ENCODE data around the gene SNRNP200.
A peak's percentile ranks its signal among the peaks of the same experiment; 100 is the strongest.
"Not testable (repeated sequence)": the region's sequence is repeated elsewhere in the genome, so short reads cannot be mapped to it uniquely, and the experiment has no call there.

SNRNP200 gene

GRCh38 chr2:96273763-96274162, 31.6 kb downstream of the SNRNP200 start:
- DNase-seq = no peak

GRCh38 chr2:96271995-96272394, 33.4 kb downstream of the SNRNP200 start:
- DNase-seq = no peak

DNA sequence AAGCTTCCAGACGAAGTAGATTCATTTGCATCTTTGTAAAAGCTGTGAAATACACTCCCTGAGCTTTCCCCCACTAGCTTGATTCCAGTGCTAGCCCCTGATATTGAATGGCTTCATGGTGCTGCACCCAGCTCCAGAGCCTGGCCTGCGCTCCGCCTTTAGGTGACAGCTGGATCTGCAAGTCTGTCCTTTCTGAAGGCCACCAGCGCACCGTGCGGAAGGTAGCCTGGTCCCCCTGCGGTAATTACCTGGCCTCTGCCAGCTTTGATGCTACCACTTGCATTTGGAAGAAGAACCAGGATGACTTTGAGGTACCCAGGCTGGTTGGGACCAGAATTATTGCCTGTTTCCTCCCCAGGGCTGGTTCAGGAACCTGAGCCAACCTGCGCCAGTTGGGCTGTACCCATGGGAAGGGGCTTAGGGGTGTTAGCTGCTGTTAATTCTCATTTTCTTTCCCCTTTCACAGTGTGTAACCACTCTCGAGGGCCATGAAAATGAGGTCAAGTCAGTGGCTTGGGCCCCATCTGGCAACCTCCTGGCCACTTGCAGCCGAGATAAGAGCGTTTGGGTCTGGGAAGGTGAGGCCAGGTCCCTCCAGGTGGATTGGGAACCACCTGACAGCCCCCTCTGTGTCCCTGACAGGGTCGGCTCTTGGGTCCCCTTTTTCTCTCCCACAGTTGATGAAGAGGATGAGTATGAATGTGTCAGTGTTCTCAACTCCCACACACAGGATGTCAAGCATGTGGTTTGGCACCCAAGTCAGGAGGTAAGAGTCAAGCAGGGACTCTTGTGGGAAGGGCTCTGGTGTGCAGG, 38.0 kb downstream of the SNRNP200 start:
- peak; percentile 72 for DNase-seq

DNA sequence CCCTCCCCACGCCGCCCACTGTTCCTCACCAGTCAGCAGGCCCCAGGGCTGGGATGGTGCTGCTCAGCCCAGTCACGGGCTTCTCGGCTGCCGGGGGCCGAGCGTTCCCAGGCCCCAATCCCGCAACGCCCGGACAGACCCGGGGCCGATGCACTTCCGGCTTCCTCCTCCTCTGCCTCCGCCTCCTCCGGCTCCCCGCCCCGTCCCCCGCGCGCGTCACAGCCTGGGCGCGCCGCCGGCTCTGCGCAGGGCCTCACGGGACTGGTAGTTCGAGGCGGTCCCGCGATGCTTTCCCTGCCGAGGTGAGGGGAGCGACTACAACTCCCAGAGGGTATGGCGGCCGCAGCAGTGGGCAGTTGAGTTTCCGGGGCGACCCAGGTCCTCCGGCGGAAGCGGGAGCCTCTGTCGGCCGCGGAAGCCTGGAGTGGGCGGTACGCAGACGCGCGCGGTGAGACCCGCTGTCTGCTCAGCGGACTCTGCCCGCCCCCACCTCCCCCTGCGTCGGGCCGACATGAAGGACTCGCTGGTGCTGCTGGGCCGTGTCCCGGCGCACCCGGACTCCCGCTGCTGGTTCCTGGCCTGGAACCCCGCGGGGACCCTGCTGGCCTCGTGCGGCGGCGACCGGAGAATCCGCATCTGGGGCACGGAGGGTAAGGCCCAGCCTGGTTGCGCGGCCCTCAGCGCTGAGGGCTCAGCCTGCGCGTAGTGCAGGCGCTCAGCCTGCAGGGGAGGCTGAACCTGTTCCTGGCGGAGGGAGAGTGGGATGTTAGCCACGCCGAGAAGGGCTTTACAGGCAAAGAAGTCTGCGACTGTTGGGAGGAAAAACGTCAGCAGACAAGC, 39.3 kb downstream of the SNRNP200 start, which contains the start of the genes CIAO1 and TMEM127:
CIAO1 (plus strand) TSS at position 386 of the 840 bp plus-strand sequence; CDS start at position 512, 126 bp downstream.
TMEM127 (minus strand) TSS at position 158 of the 840 bp plus-strand sequence. CDS start 616 bp downstream, outside the sequence.
- DNase-seq = peak; percentile 100

DNA sequence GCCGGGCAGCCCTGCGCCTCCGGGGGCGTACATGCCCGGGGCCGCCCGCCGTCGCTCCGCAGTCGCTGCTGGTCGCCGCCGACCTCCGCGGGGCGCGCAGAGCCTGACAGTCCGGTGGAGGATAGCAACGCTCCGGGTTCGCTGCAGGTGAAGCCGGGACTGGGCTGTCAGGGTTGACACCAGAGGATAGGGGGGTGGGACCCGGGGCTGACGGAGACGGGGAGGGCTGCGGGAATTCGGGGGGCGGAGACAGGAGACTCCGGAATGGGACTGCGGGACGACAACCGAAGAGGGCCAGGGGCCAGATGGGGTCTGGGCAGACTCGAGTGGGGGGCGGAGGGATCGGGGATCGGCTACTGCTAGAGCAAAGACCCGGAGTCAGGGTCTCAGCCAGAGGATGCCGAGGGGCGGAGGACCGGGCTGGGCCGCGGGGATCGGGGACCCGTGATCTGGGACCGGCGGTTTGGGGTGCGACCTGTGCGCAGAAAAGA, 40.0 kb downstream of the SNRNP200 start:
- DNase-seq = peak; percentile 23

- DNase-seq = peak; percentile 47
These were observed 40.5 kb downstream of the SNRNP200 start for GRCh38 chr2:96264656-96265348.

- DNase-seq = no peak
These were observed 41.3 kb downstream of the SNRNP200 start for GRCh38 chr2:96264086-96264485.

DNA sequence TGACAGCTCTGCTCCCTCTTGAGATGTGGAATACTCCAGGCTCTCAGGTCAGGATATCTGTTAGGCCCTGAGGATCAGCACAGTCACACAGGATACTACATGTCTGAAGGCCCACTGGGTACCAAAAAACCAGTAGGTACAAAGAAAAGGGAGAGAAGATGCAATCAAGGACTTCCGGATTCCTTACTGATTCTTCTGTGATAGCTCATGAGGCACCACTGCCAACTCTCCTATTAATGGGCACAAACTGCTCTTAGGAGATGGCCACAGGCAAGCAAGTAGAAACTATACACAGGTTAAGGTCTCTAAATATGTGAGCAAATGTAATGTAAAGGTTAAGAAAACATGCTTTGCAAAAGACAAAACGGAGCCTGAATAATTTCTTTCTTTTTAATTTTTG, 43.0 kb downstream of the SNRNP200 start:
- DNase-seq = no peak

DNA sequence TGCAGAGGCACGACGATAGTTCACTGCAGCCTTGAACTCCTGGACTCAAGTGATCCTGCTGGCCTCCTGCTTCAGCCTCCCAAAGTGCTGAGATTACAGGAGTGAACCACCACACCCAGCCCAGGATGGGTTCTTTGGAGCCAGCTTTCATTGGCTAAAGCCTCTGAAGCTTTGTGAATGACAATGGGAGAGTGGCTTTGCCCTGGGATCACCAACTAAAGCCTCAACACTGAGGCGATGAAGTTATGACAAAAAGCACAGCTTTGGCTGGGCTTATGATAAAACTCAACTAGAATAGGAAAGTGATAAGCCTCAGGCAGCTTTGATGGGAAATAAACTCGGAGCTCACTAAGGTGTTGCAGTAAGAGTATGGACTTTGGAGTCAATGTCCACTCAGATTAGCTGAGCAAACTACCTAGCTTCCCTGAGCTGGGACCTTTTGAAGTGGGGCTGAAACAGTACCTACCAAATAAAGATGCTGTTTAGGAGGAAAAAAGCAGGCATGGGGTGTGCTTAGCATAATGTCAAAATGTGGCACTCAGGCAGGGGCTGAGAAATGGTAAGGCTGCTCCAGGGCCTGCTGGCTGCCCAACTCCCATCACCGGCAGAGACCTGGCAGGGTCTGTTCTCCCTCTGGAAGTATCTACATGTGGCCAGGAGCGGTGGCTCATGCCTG, 43.9 kb downstream of the SNRNP200 start:
- no peak for DNase-seq

GRCh38 chr2:96260387-96261260, 44.7 kb downstream of the SNRNP200 start:
- DNase-seq = peak; percentile 49

DNA sequence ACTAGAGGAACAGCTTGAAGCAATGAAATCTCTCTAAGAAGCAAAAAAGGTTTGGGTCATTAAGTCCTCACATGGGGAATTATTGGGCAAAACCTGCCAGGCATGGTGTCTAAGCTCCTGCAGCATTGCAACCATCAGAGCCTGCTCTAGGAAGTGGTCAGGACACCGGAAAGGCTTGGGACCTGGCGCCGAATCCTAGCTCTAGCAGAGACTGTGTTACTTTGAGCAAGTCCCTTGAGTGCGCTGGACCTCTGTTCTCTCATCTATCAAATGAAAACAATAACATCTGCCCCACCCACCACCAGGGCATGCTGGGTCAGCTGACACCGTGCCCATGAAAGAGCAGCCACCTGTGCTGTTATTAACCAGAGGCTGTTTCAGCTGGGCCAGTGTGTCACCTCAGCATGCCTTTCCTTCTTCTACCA, 45.8 kb downstream of the SNRNP200 start:
- DNase-seq = no peak

- DNase-seq = no peak
These were observed 47.0 kb downstream of the SNRNP200 start for GRCh38 chr2:96258166-96259022.

GRCh38 chr2:96257744-96258143, 47.6 kb downstream of the SNRNP200 start:
- not testable (repeated sequence) for DNase-seq

GRCh38 chr2:96256611-96257113, 48.7 kb downstream of the SNRNP200 start:
- no peak for DNase-seq

DNA sequence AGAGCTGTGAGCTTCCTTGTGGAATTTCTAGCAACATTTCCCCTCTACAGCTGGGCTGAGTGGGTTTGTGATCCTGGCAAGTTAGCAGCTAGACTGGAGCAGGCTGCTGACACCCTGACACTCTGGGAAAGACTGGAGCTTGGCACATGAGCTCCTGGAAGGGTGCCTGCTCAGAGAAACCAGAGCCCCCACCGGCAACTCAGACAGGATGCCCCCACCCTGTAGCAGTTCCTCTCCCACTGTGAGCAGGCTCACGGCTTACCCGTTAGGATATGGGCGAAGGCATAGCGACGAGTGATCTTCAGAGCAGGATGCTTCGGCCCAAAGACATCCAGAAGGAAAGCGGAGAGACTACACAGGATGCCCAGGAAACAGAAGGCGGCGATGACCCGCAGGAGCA, 50.8 kb downstream of the SNRNP200 start:
- no peak for DNase-seq

DNA sequence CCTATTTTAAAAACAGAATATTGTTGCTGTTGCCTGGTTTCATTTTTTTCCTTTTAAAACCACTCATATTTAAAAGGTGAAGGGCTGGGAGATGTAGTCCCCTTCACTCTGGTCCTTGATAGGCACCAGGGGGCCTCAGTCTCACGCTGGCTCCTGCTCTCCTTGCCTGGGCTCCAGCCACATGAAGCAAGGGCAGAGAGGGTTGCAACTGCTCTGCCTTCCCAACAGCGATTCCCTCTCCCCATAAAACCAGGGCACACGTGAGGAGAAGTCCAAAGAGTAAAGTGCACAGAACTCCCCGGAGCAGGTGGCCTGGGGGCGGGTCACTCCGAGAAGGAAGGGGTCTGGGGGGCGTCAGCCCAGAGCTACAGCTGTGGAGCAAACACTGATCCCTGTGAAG, 52.3 kb downstream of the SNRNP200 start:
- DNase-seq = no peak

DNA sequence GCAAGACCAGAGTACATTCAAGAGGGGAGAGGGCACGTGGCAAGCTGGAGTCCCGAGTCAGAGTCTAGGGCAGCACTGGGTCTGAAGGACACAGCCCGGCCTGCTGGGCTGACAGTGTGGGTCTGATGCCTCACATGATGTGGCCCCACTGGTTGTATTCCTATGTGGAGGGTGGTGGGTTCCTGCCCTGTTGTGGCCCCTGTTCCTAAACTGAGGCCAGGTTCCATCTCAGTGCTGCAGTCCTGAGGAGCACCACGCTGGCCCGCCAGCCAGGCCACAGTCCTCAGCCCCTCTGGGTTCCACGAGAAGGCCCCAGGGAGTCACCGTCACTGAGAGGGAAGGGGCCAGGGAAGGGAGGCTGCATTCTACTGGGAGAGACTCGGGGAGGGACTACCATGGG, 52.8 kb downstream of the SNRNP200 start:
- DNase-seq = no peak

DNA sequence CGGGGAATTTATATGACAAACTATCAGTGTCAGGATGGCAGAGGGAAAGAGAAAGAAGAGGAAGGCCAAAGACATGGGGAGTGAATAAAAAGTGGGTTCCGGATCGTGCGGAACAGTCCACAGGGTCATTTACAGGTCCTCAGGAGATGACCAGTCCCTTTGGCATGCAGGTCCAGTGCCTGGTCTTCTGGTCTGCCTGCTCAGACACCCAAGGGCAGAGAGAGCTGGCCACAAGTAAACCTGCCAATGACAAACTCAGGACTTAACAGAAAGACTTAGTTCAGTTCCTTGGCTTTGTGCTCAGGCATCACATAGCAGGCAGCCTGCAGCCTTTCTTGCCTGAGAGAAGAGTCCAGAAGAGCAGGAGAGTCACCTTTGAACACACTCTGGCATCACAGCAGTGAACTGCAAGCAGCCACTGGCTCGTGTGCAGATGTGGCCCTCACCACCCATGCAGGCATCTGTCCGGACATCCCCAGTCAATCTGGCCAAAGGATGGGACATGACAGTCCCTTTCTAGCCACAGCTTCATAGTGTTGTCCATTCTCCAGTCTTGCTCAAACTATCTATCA, 53.5 kb downstream of the SNRNP200 start:
- no peak for DNase-seq

- DNase-seq = no peak
These were observed 55.2 kb downstream of the SNRNP200 start for GRCh38 chr2:96250188-96250587.

DNA sequence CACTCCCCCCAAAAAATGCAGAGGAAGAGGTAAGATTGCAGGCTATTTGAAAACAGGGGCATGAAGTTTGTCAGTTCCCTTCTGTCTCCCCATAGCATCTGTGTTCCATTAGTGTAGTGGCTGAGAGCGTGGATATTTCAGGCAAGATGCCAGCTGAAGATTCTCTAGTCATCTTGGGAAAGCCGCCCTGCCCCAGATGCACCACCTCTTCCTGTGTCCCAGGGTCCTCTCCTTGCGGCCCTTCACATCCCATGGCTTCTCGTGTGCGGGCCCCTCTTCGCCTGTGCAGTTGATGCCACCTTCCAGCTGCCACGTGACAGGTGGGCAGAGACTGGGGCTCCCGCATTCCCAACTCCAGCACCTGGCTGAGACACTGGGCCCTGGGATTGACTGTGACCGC, 55.7 kb downstream of the SNRNP200 start:
- no peak for DNase-seq
